K562 (cell line): ENCODE data around the gene GSTO2. TPM values are rescaled to one million over a fixed set of nuclear protein-coding genes. Genes with fewer than 3 reads are reported as not detected.

ENCODE experiments used
- BMI1 ChIP-seq: fragments of 150-350 bp; IDR thresholded peaks from 2 replicates; pipeline ENCODE4 v1.6.1; 2014; ENCODE audit warnings: low read length
- GTF2B ChIP-seq: IDR thresholded peaks from 2 replicates; pipeline ENCODE4 v1.6.1; 2011; ENCODE audit not compliant: insufficient read length; ENCODE audit errors: extremely low read depth
- HNRNPUL1 ChIP-seq: fragments of 200-400 bp; formaldehyde crosslinking; IDR thresholded peaks from 2 replicates; pipeline ENCODE4 v1.6.1; 2017; ENCODE audit warnings: low read length
- IRF1 ChIP-seq: sonication (generic); formaldehyde crosslinking; IDR thresholded peaks from 2 replicates; pipeline ENCODE4 v1.8.0; 2022; ENCODE audit warnings: missing genetic modification reagents, mild to moderate bottlenecking, borderline replicate concordance
- JUN ChIP-seq, 2 experiments: sonication (generic) in 1 of 2; formaldehyde crosslinking in 1 of 2; IDR thresholded peaks; 2 replicates each; pipeline versions ENCODE4 v1.6.1 to v1.8.0; 2012 to 2022; ENCODE audit warnings: borderline replicate concordance in 2 of 2, mild to moderate bottlenecking in 2 of 2, improper control_type of control experiment in 1 of 2, low read depth in 1 of 2, low read length in 1 of 2, missing genetic modification reagents in 1 of 2
- NCOA6 ChIP-seq: fragments of 450-650 bp; IDR thresholded peaks from 2 replicates; pipeline ENCODE4 v1.6.1; 2017; ENCODE audit warnings: mild to moderate bottlenecking
- NFE2 ChIP-seq: IDR thresholded peaks from 2 replicates; pipeline ENCODE4 v1.6.1; 2014; ENCODE audit warnings: antibody characterized with exemption, low read depth
- PRDM10 ChIP-seq: fragments of 450-650 bp; IDR thresholded peaks from 2 replicates; pipeline ENCODE4 v1.6.1; 2018; ENCODE audit not compliant: partially characterized antibody
- RBM25 ChIP-seq: fragments of 200-400 bp; formaldehyde crosslinking; IDR thresholded peaks from 2 replicates; pipeline ENCODE4 v1.6.1; 2018; ENCODE audit warnings: low read length, low read depth, moderate library complexity; ENCODE audit not compliant: severe bottlenecking
- TAL1 ChIP-seq: fragments of 450-650 bp; IDR thresholded peaks from 2 replicates; pipeline ENCODE4 v1.6.1; 2016; ENCODE audit warnings: mild to moderate bottlenecking
- ZKSCAN8 ChIP-seq: fragments of 200-800 bp; sonication (Bioruptor generic); IDR thresholded peaks from 2 replicates; pipeline ENCODE4 v1.6.1; 2016; ENCODE audit warnings: missing genetic modification characterization, missing compliant biosample characterization
- ZNF12 ChIP-seq: sonication (generic); formaldehyde crosslinking; IDR thresholded peaks from 2 replicates; pipeline ENCODE4 v1.4.0; 2020; ENCODE audit warnings: mild to moderate bottlenecking, missing genetic modification reagents
- ZNF24 ChIP-seq: fragments of 450-650 bp; IDR thresholded peaks from 2 replicates; pipeline ENCODE4 v1.6.1; 2016
- ZNF445 ChIP-seq: fragments of 250-450 bp; sonication (Bioruptor Pico); IDR thresholded peaks from 2 replicates; pipeline ENCODE4 v1.4.0; 2020; ENCODE audit warnings: low read depth, mild to moderate bottlenecking, moderate library complexity
- ZNF518B ChIP-seq: fragments of 250-450 bp; sonication (Bioruptor Pico); IDR thresholded peaks from 2 replicates; pipeline ENCODE4 v1.5.0; 2021; ENCODE audit warnings: mild to moderate bottlenecking, moderate library complexity
- polyA plus RNA-seq, 8 experiments: library from polyadenylated mRNA; depleted of rRNA in 4 of 8; stranded (reverse) in 5 of 8; unstranded in 3 of 8; fragments of >200 nt; fragmentation: Nextera tagmentation in 2 of 8; fragmentation: Illumina TruSeq in 1 of 8; extraction: Ambion mirVana in 2 of 8; extraction: Trizol in 1 of 8; gene quantifications; 2 replicates each; pipeline versions ENCODE4 v1.2.1 to v1.2.3, GENCODE V29; 2011 to 2014; ENCODE audit warnings: inconsistent platforms in 1 of 8, missing spikeins in 1 of 8
- total RNA-seq, 7 experiments: library from RNA; depleted of rRNA in 6 of 7; stranded (reverse); fragments of >200 nt in 6 of 7; fragmentation: Illumina TruSeq in 2 of 7; extraction: Trizol in 2 of 7; gene quantifications; 2 replicates each; pipeline versions ENCODE4 v1.2.1 to v1.2.3, GENCODE V29; 2011 to 2021; ENCODE audit warnings: low replicate concordance in 1 of 7
- TF ChIP-seq, protein P1 (sequence below): fragments of 450-650 bp; conservative IDR thresholded peaks from 2 replicates; pipeline ENCODE4 v1.6.1; 2016; ENCODE audit warnings: missing genetic modification characterization, low read depth, mild to moderate bottlenecking, missing compliant biosample characterization, moderate library complexity

The GSTO2 gene
- total and polyA plus RNA-seq, 9 of the 15 experiments (the other 6 are each of a cell fraction or from before 2014, with no cell fraction given), result 0.18 to 1.8 (median 0.90) TPM

GRCh38 chr10:104246976-104247375 lies 22.0 kb upstream of the GSTO2 start (continued):
- TF ChIP-seq IRF1 (CRISPR knock-in tag), result no peak
- 0 out of 2 replicates have a peak, but pooled peaks have one; percentile 36 for TF ChIP-seq JUN (IDR thresholded peaks at IDR 0.05; ENCODE audit: borderline replicate concordance, low read depth, low read length)
- no peak for TF ChIP-seq JUN (CRISPR knock-in tag; IDR thresholded peaks at IDR 0.05; ENCODE audit: borderline replicate concordance)
- peak; percentile 35; the same call in 1 of the 2 replicates for TF ChIP-seq TAL1
- TF ChIP-seq, protein P1, sequence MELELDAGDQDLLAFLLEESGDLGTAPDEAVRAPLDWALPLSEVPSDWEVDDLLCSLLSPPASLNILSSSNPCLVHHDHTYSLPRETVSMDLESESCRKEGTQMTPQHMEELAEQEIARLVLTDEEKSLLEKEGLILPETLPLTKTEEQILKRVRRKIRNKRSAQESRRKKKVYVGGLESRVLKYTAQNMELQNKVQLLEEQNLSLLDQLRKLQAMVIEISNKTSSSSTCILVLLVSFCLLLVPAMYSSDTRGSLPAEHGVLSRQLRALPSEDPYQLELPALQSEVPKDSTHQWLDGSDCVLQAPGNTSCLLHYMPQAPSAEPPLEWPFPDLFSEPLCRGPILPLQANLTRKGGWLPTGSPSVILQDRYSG (tag), result no peak
- no peak for TF ChIP-seq ZNF518B
- no peak for TF ChIP-seq RBM25
- no peak for TF ChIP-seq BMI1
- no peak for TF ChIP-seq PRDM10
- no peak for TF ChIP-seq ZNF12 (CRISPR knock-in tag)
- no peak for TF ChIP-seq NCOA6
- TF ChIP-seq HNRNPUL1, result no peak
- TF ChIP-seq GTF2B, result no peak
- 0 out of 2 replicates have a peak, but pooled peaks have one; percentile 70 for TF ChIP-seq ZNF445 (CRISPR knock-in tag)
- TF ChIP-seq ZKSCAN8 (CRISPR knock-in tag), result no peak
- TF ChIP-seq ZNF24, result no peak
- no peak for TF ChIP-seq NFE2
